Stimulated activated CD8-positive, alpha-beta memory T cell treated with anti-CD3 and anti-CD28 coated beads, Interleukin-12 subunit alpha, Interleukin-12 subunit beta, amount 100 ng/mL, for 1 hour (primary cell): Measurements from ENCODE around the gene GHR.

Experiments
- DNase-seq: peaks from one replicate; pipeline ENCODE4 v3.0.0-alpha.2; 2020; ENCODE audit warnings: low read depth

Gene GHR

DNA sequence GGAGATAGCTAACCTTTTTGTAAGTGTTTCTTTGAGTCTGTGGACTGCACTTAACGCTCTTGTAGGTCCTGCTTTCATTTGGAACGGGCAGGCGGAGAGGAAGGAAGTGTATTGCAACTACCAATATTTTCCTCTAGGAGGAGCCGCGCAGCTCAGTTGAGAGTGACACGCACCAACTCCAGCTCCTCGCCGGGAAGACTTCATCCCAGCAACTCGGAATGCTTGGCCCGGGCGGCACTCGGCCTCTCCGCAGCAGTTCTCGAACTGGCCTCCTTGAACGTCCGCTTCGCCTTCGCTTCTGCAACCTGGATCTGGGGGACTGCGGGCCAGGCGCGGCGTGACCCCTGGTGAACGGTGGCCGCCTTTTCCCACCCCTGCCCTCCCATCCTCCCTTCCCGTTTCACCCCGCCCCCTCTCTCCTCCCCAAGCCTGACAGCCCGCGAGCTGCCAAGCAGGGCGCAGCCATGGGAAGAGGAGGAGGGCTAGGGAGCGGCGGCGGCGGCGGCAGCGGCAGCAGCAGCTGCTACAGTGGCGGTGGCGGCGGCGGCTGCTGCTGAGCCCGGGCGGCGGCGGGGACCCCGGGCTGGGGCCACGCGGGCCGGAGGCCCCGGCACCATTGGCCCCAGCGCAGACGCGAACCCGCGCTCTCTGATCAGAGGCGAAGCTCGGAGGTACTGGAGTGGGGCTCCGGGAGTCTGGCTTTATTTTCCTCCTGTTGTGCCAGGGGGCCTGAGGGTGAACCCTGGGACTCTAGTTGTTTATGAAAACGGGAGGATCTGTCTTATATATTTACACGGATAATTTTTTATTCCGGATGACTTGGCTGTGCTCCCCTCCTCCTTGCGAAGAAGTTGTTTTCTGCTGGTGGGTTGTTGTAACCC lies at the start of gene GHR:
GHR (plus strand) TSS at position 155 of the 881 bp plus-strand sequence. CDS start 142,436 bp downstream, outside the sequence.
- no peak for DNase-seq

DNA sequence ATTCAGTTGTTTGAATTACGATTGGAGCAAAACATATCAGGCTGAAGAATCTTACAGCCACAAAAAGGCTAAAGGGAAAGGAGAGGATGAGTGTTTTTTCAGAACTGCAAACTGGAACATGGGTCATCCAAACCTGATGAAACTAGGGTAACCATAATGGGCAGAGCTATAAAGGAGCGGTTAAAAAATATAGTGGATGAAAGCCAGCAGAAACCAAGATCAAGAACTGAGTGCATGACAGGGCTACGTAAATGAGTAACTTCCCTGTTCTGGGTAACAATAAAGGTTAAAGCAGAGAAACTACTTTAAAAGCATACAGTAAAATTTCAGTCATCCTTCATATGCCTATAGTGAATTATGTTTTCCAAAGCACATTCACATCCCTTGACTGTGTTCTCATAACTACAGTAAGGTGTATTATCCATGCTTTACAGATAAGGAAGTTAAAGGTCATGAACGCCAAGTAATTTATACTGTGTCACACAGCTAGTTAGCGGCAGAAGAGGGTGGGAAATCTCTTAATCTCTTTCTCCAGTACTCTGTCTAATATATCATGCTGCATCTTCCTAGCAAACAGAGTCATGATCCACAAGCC lies 48.5 kb upstream of the GHR start:
- DNase-seq: no peak

DNA sequence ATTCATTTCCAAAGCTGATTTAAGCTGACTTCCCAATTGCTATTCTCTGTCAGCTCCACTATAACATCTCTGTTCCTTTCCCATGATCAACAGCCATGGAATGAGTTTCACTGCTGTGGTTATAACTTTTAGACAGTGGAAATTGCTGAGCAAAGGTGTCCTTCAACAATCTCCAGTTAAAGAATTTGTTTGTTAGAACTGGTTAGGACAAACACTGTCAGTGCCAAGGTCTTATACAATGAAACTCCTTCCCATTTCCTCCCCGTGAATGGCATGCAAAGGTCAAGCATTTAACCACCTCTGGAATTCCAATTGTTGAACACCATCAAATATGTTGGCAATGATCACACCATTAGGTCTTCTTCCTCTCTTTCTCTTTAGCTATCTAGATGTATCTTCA lies 45.7 kb upstream of the GHR start:
- no peak for DNase-seq

DNA sequence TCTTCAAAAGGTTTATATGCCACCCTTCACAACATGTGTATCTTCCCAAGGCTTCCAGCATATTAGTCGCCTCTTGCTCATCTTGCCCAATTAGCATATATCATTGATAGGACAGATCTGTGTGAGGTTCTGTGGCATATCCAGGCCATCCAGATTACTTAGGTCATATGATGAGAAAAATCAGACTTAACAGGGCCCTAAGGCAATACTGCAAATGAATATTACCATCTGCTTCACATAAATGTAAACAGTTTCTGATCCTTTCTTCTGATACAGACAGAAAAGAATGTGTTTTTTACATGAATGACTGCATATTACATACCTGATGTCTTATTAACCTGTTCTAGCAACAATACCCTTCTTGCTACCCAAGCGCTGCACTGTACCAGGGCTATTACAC lies 41.3 kb upstream of the GHR start:
- DNase-seq: no peak

DNA sequence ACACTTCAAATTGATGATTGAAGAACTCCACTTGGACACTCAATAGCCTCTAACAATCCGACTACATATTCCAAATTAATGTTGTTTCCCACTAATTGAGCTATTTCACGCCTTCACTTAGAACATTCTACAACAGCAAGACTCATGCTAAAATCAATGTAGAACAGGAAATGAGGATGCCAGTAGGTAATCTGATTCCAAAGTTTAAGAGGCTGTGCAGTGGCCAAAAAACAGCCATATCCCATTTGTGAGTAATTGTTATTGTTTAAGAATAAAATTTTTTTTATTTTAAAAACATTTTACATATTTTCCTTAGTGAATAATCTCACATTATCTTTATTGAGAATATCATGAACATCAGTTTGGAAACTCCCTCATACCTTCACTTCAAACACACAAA lies 35.7 kb upstream of the GHR start:
- DNase-seq: no peak

- no peak for DNase-seq
Measured at GRCh38 chr5:42390115-42390514, 33.1 kb upstream of the GHR start.

DNA sequence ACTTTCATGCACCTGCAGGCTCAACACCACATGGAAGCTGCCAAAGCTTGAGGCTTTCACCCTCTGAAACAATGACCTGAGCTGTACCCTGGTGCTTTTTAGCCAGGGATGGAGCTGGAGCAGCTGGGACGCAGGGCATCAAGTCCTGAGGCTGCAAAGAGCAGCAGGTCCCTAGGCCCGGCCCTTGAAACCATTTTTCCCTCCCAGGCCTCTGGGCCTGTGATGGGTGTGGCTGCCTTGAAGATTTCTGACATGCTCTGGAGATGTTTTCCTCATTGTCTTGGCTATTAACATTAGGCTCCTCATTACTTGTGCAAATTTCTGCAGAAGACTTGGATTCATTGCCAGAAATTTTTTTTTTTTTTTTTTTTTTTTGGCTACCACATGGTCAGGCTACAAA lies 30.3 kb upstream of the GHR start:
- no peak for DNase-seq

GRCh38 chr5:42396111-42396510 lies 27.1 kb upstream of the GHR start:
- DNase-seq: no peak

- no peak for DNase-seq
Measured at GRCh38 chr5:42397267-42397666, 26.0 kb upstream of the GHR start.

DNA sequence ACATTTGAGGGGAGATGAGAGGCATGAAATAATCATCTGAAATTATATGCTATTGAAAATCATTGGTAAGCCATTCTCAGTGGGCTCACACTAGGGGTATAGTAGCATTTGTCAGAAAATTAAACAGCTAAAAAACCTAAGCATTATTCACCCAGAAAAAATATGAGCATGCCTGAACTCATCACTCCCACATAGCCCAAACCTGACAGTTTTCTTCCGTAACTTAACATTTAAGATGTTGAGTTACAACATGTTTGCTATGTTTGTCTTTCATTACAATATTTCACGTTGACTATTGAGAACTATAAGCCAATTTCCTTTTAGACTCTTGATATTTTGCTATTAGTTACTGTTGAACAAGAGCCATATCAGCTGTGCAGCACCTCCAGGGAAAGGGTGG lies 23.5 kb upstream of the GHR start:
- DNase-seq: no peak

- DNase-seq: no peak
Measured at GRCh38 chr5:42400474-42400873, 22.8 kb upstream of the GHR start.

DNA sequence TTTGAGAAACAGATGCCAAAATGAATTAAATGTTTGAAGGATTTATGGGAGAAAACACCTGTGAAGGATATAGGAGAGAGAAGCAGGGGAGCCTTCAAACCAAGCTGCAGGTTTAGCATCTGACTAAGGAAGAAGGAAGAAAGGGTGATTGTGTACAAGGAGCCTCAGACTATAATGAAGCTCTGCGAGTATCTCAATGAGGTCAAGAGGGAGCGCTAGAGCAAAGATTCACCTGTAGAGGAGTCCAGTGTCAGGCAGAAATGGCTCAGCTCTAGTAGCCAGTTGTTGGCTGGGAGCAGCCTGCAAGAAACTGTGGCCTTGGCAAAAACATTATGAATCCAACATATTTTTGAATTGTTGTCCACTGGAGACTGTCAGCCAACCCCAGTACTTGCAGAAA lies 20.0 kb upstream of the GHR start:
- DNase-seq: no peak

- DNase-seq: no peak
Measured at GRCh38 chr5:42404366-42404765, 18.9 kb upstream of the GHR start.

DNA sequence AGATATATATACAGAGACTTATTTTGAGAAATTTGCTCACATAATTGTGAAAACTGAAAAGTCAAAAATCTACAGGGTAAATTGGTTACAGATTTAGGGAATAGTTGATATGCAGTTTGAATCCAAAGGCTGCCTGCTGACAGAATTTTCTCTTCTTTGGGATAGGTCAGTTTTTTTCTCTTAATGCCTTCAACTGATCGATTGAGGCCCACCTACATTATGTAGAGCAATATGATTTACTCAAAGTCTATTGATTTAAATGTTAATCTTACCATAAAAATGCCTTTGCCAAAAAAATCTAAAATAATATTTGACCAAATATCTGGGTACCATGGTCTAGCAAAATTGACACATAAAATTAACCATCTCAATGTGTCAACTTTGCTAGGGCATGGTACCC lies 3.9 kb upstream of the GHR start:
- no peak for DNase-seq

- DNase-seq: no peak
Measured at GRCh38 chr5:42422656-42423280, 471 bp upstream of the GHR start.

GRCh38 chr5:42426016-42426415 lies 2.8 kb downstream of the GHR start:
- no peak for DNase-seq

DNA sequence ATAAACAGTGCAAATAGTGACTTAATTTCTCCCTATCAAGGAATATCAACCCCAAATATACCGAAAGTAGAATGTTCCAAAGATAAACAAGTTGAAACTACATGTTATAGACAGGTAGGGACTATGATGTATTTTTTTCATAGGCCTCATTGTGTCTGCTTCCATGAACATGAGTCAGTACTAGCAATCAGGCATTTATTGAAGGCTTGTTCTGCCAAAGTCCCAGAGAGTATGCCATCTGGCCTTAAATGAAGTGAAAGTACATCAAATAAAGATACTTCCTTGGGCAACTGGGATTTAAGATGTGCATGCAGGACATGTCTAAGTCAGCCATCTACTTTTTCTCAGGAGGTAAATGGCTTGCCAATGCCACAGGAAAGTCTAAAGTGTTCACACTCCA lies 6.5 kb downstream of the GHR start:
- DNase-seq: no peak

- DNase-seq: no peak
Measured at GRCh38 chr5:42434047-42434724, 10.9 kb downstream of the GHR start.

- DNase-seq: no peak
Measured at GRCh38 chr5:42436051-42436450, 12.8 kb downstream of the GHR start.

- DNase-seq: no peak
Measured at GRCh38 chr5:42454216-42454995, 31.2 kb downstream of the GHR start.

GRCh38 chr5:42461033-42461432 lies 37.8 kb downstream of the GHR start:
- no peak for DNase-seq

DNA sequence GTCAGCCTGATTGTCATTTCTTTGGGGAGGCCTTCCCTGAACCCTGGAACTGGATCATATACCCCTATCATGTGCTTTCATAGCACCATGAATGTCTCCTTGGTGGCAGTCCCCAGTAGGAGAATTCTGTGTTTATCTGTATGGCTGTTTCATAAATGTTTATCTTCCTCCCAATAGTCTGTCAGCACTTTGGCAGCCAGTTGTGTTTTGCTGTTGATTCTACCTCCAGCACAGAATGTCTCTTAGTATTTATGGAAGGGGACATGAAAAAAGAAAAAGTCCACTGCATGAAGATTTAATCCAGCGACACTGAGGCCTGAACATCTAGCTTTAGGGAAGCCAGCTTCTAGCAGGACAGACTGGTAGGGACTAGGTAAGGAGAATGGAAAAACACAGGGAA lies 38.3 kb downstream of the GHR start:
- DNase-seq: no peak
